ENCODE results near the gene MED16.
"Not testable (repeated sequence)": the region's sequence is repeated elsewhere in the genome, so short reads cannot be mapped to it uniquely, and the experiment has no call there.

The MED16 gene

GRCh38 chr19:887599-887998 is 5.4 kb downstream of the MED16 start:
- no peak for DNase-seq

- no peak for DNase-seq
Measured at GRCh38 chr19:887072-887471, 5.9 kb downstream of the MED16 start.

- no peak for DNase-seq
Measured at GRCh38 chr19:885536-886224, 7.3 kb downstream of the MED16 start.

GRCh38 chr19:884420-885211 is 8.4 kb downstream of the MED16 start:
- DNase-seq: no peak

- DNase-seq: peak; percentile 70
Measured at GRCh38 chr19:883661-884211, 9.3 kb downstream of the MED16 start.

- DNase-seq: no peak
Measured at GRCh38 chr19:882871-883497, 10.0 kb downstream of the MED16 start.

- DNase-seq: no peak
Measured at GRCh38 chr19:881385-882071, 11.5 kb downstream of the MED16 start.

- no peak for DNase-seq
Measured at GRCh38 chr19:879711-880438, 13.1 kb downstream of the MED16 start.

GRCh38 chr19:878751-879561 is 14.0 kb downstream of the MED16 start:
- DNase-seq: not testable (repeated sequence)

GRCh38 chr19:877992-878660 is 14.9 kb downstream of the MED16 start:
- not testable (repeated sequence) for DNase-seq

- peak; percentile 65 for DNase-seq
Measured at GRCh38 chr19:876780-877314, 16.1 kb downstream of the MED16 start.

GRCh38 chr19:876089-876488 is 16.9 kb downstream of the MED16 start:
- no peak for DNase-seq

GRCh38 chr19:875265-875879 is 17.6 kb downstream of the MED16 start:
- no peak for DNase-seq

GRCh38 chr19:873561-874041 is 19.4 kb downstream of the MED16 start:
- DNase-seq: no peak

- no peak for DNase-seq
Measured at GRCh38 chr19:873084-873483, 19.9 kb downstream of the MED16 start.

- no peak for DNase-seq
Measured at GRCh38 chr19:872266-872951, 20.6 kb downstream of the MED16 start.

GRCh38 chr19:871446-872265 is 21.3 kb downstream of the MED16 start:
- no peak for DNase-seq

GRCh38 chr19:870963-871401 is 22.0 kb downstream of the MED16 start:
- no peak for DNase-seq
